ENCODE results near the gene ALCAM. TPM values are rescaled to one million over a fixed set of nuclear protein-coding genes. Genes with fewer than 3 reads are reported as not detected.

Gene ALCAM
- total RNA-seq, 1 donor from 2014 or later, result 58.4 TPM

DNA sequence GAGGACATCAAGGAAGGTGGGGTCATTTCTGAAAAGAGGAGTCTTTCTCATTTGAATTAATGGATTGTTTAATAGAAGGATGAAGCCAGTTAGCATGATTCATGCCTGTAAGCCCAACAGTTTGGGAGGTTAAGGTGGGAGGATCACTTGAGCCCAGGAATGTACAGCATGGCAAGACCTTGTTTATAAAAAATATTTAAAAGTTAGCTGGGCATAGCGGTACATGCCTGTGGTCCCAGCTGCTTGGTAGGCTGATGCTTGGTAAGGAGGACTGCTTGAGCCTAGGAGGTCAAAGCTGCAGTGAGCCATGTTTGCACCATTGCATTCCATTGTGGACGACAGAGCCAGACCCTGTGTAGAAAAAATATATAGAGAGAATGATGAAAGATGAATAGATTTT is 165.5 kb downstream of the ALCAM start:
- DNase-seq, result no peak

DNA sequence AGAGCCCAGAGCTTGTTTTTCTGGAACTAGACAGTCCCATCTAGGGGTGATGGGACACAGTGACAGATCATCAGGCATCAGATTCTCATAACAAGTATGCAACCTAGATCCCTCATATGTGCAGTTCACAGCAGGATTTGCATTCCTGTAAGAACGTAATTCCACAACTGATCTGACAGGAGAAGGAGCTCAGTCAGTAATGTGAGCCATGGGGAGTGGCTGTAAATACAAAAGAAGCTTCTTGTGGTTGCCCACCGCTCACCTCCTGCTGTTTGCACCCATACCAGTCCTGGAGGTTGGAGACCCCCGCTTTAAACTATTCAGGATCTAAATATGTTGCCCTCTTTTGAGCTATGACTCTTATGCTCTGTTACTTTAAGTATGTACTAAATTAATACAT is 167.3 kb downstream of the ALCAM start:
- no peak for DNase-seq

DNA sequence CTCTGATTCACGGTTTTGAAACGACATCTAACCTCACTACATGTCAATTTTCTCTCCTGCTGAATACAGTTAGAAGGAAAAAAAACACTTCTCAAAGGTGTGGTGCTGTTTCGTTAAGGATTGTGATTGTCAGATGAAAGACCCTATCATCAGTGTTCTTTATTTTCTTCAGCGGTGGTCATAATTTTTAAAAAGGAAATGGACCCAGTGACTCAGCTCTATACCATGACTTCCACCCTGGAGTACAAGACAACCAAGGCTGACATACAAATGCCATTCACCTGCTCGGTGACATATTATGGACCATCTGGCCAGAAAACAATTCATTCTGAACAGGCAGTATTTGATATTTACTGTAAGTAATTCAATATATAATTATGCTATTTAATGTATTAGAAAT is 167.8 kb downstream of the ALCAM start:
- no peak for DNase-seq

DNA sequence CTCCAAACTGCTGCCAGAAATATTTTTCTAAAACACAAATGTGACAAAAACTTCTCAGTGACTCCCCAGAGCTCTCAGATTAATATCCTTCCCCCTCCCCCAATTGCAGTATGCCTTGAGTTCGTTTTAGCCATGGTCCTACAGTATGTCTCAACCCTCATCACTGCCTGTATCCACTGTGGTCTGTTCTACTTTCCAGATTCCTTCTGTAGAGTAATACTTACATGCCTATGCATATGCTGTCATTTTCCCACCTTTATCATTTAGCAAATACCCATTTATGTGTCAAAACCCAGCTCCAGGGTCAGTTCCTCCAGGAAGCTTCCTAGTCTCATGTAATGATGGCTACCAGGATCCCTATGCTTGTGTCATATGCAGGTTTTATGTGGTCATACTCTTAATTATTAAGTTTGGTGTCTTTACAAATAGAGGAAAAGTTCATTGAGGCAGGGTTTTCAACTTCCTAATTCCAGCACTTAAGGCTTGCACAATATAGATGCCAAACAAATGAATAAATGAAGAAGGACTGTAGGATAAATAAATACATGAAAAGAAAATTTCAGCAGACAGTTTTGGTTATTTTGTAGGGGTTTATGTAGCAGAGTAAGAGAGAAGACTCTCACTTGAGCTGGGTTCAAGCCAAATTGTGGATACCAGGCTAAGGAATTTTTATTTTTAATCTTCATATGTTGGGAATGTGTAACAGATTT is 170.8 kb downstream of the ALCAM start:
- no peak for DNase-seq

DNA sequence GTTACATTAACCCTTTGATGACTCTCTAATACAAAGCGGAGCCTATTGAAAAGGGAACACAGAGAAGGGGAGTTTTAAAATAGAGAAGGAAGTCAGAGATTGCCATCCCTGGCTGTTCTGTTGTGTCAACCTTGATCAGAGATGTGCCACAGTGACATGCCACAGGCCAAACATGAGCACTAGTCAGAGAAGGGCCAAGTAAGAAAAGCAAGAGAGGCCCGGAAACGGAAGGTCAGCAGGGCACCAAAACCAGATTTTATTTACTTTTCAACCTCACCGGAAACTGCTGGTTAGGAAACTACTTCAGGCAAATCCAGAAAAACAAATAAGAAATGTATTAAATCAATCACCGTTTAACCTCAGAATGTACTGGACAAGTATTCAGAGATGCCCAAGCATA is 171.8 kb downstream of the ALCAM start:
- no peak for DNase-seq

DNA sequence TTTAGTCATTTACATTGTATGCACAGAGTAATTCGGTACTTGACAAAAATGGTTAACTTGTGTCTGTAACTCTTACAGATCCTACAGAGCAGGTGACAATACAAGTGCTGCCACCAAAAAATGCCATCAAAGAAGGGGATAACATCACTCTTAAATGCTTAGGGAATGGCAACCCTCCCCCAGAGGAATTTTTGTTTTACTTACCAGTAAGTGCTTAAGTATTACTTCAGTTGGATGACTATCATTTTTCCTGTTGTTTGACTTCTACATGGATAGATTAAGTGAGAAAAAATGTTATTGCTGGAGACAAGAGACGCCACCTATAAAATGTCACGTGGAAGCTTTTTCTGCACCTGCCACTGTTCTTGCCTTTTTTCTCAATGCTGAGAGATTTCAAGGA is 173.2 kb downstream of the ALCAM start:
- DNase-seq, result no peak

DNA sequence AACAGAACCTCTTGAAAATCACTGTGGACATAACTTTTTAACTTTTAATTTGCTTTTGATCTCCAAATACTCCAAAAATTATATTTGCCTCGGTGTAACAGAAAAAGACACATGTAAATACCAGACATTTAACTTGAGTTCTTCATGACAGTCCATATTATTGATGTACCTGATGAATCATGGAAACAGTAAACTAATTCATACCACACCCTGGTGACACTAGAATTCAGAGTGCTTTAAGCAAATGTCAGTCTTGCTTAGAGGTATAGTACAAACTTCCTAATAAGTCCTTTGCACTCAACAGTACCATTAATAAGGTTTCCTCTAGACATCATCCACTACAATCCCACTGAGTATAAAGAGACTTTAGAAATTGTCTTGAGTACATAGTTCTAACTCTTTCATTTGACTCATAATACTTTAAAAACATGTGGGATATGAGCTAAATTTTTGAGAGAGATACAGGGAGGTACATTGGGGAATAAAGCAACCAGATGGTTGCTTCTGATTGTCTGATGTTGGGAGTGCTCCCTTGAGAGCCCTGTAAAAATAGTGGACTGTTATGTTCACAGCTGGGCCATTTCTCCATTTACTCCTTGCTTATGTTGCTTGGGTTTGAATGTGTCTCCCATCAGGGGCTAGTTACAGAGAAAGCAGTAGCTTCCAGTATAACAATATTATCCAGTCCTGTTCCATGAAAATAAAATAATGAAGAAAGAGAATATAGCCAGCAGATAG is 175.7 kb downstream of the ALCAM start:
- DNase-seq, result no peak

DNA sequence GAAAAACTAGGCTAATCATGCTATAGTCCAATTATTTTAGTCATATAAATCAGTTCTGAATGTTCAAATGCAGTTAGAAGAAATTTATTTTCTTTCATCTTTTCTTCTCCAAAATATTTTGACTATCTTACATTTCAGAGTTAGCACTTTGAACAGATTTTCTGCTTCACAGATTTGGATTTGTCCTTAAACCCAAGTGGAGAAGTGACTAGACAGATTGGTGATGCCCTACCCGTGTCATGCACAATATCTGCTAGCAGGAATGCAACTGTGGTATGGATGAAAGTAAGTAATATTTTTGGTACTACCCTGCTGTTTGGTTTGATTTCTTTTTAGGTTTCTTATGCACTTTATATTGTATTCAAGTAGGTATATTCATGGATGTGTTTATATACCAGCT is 178.3 kb downstream of the ALCAM start:
- DNase-seq, result no peak

DNA sequence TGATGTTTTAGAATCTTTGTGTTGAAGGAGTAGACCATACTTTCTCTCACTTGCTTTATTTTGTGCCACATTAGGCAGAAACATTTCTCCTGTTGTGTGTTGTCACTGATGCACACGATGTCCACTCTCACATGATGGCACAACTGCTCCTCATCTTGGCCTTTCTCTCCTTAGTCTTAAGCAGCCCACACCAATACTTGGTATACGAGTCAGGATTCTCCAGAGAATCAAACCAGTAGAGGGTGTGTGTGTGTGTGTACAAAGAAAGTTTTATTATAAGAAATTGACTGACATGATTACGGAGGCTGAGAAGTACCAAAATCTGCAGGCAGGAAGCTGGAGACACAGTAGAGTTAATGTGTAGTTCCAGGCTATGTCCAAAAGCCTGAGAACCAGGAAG is 187.1 kb downstream of the ALCAM start:
- DNase-seq, result no peak

DNA sequence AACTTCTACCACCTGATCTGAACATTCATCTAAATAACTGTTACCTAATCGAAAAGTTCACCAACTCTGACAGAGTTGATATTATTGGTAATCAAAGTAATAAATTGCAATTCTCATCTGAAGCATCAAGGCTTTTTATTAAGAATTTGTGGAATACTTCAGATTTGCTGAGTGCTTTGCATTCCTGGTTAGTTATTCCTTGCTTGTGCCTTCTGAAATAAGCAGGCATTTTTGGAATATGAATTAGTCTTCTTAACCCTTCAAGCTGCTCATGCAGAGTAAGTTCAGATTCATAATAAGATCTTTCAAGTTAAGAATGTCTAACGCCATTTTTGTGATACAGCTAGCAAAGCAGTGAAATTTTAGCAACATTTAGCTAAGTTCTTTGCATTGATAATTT is 188.5 kb downstream of the ALCAM start:
- no peak for DNase-seq

DNA sequence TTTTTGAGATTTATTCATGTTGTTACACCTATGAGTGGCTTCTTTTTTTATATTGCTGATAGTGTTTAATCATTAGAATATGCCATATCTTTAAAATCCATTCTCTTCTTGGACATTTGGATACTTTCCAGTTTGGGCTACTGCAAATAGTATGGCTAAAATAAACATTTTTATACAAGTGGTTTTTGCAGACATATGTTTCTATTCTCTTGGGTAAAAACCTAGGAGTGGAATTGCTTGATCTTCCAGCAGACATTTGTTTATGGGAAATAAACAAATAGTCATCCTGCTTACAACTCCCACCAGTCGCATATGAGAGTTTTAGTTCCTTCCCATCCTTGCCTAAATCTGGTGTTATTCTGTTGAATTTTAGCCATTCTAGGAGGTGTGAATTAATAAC is 193.1 kb downstream of the ALCAM start:
- DNase-seq, result no peak

DNA sequence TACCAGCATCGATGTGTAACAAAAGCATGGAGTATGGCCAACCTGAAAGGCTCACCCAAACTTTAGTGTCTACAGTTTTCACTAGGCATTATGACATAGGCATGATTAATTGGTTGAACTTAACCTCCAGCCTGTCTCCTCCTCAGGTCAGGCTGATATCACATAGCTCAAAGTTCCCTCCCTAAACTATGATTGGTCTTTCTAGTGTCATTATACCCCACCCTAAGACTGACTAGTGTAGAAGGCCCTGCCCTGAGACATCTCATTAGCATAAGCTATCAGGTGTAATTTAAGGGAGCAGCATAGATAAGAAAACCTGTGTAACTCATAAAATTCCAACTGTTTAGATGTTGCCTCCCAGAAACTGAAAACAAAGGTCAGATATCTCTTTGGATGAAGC is 195.2 kb downstream of the ALCAM start:
- no peak for DNase-seq

DNA sequence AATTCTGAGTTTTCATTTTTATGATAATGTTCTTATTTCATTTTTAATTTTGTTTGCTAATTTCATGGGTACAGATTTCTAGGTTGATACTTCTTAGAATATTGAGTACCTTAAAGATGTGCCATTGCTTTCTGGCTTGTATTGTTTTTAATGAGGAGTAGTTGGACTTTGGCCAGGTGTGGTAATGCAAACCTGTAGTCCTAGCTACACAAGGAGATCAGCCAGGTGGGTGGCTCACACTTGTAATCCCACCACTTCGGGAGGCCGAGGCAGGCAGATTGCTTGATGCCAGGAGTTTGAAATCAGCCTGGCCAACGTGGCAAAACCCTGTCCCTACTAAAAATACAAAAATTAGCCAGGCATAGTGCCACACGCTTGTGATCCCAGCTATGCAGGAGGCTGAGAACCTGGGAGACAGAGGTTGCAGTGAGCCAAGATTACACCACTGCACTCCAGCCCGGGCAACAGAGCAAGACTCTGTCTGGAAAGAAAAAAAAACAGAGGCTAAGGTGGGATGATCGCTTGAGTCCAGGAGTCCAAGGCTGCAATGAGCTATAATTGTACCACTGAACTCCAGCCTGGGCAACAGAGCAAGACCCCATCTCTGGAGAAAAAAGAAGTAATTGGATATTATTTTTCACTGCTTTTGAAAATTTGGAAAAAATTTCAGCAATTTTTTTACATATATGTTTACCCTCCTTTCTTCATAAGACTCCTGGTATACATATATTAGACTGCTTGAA is 198.0 kb downstream of the ALCAM start:
- DNase-seq, result no peak

DNA sequence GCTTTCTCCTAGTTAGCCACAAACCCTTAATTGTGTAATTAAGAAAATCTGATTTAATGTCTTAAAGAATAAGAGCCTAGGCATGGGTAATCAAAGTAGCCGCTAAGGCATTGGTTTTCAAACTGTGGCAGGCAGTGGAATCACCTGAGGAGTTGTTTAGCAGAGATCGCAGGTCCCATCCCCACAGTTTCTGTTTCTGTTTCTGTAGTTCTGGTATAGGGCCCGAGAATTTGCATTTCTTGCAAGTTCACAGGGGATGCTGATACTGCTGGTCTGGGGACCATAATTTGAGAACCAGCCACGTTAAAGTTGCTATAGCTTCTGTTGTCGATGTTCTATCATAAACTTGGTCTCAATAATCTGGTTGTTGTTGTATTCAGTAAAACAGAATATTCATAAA is 204.3 kb downstream of the ALCAM start:
- DNase-seq, result no peak

DNA sequence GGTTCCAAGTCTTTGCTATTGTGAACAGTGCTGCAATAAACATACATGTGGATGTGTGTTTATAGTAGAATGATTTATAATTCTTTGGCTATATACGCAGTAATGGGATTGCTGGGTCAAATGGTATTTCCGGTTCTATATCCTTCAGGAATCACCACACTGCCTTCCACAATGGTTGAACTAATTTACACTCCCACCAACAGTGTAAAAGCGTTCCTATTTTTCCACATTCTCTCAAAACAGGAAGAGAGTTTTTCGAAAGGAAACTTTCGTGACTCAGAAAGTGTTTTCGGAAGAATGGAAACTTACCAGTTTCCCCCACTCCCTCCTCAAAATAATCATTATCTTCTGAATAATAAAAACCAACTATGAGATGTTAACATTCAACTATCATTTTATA is 205.8 kb downstream of the ALCAM start:
- DNase-seq, result no peak

DNA sequence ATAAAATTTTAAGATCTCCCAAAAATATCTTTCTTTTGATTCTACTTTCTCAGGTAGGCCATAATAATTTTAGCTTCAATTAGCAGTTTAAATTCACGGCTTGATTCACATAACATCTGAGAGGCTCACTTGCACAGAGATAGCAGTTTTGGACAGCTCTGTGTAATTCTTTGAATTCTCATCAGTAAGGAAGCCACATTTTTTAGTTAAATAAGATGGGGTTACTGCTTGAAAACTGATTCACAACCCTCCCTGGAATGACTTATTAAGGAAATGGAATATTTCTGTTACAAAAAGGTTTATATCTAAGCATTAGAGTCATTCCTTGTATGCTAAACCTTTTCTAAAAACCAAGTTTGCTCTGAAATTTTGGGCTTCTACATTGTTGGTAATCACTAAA is 212.7 kb downstream of the ALCAM start:
- DNase-seq, result no peak

DNA sequence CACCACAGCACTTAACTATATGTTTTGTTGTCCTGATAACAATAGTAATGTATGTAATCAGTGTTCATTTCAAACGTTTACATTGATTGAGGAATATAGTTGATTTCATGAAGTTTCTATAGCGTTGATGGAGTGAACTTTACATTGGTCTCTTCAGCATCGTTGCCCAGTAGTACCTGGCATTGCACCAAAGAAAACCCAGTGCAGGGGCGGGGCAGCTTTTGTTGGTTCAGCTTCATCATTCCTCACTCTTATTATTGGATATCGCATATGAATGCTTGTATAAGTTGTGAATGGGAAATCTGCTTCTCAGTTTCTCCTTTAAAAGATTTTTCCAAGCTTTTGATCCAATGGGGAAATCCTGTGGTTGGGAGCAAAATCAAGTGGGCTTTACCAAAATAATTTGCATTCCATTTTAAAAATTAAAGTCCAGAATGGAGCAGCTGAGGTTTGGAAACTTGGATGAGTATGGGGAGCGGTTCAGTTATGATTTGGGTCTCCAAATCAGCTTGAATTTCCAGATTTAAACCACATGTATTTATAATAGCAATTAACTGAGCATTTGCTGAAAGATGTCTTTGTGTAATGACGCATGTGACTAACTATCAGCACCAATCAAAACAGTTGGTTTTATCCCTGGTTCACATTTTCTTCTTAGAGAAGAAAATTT is 213.7 kb downstream of the ALCAM start:
- no peak for DNase-seq

DNA sequence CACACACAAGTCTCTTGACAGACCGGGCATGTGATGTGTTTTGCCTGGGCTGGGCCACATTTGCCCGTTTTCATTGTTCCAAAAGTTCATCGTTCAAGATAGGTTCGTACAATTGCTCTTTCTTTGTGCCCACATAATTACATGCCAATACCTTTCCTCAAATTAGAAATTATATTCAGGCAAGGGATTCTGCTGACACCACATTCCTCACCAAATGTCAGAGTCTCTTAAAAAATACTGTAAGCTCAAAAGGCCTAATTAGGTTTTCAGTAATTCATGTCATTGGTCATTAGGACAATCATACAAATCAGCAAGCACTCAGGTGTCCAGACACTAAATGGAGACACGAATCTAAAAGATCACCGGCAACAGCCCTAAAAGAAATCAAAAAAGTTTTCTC is 215.3 kb downstream of the ALCAM start:
- no peak for DNase-seq

DNA sequence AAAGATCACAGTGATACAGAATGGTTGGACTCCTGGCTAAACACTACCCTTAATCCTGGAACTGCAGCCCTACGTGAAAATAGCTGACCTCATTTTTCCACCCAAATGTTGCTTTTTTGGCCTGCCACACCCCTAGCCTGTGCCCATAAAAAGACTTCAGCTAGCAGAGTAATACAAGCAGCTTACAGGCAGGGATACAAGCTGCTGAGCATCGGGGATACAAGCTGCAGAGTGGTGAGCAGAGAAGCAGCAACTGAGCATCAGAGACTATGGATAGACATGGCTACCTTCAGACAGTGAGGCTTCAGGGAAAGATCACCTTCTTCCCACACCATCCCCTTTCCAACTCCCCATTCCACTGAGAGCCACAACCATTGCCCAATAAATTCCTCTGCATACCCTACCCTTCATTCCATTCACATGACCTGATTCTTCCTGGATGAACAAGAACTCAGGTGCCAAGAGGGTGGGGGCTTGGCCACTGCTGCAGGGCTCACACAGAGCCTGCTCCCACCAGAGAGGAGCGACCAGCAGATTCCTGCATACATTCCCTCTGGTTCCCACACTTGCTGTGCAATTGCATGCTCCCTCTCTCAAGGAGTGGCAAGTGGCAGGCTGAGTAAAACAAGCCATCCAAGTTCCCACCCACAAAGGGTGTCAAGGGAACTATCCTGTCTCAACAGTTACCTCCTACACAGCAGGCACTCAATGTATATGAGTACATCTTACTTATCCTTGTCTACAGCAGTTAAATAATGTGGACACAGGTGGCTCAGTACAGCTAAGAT is 217.5 kb downstream of the ALCAM start:
- DNase-seq, result no peak

DNA sequence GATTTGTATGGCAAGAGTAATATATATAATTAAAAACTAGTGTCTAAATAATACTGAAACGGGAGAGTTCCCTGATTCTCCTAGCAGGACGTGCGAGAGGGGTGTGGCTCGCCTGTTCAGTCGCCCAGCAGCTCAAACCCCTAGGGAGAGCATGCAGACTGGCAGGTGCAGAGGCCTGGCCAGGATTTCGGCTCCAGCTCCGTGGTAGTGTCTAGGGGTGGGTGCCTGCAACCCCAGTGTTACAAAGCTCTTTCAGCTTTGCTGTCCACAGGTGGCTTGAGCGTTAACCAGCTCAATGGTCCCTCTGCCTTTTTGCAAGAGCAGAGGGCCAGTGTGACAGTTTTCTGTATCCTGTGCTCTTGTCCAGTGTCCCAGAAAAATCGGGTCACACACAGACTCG is 226.6 kb downstream of the ALCAM start:
- DNase-seq, result no peak

DNA sequence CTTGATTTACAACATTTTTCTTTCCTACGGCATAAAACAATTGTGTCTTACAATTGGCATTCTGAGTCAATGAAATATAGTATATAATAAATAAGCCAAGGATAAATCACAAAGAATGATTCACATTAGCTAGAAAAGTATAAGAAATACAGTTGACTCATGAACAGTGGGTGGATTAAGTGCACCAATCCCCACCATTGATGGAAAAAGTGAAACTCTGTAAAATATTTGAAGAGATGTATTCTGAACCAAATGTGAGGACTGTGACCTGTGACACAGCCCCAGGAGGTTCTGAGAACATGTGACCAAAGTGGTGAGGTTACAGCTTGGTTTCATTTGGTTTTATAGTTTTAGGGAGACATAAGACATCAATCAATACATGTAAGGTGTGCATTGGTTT is 227.5 kb downstream of the ALCAM start:
- no peak for DNase-seq

Data from tongue (tissue), 2 donors.